GM12872 (cell line): ENCODE results near the gene ACSBG1.

Source experiments
- CTCF ChIP-seq: IDR thresholded peaks from 3 replicates; pipeline ENCODE4 v1.5.1; 2011; ENCODE audit warnings: low read depth, mild to moderate bottlenecking, low read length, moderate library complexity; ENCODE audit not compliant: insufficient read depth

The ACSBG1 gene

DNA sequence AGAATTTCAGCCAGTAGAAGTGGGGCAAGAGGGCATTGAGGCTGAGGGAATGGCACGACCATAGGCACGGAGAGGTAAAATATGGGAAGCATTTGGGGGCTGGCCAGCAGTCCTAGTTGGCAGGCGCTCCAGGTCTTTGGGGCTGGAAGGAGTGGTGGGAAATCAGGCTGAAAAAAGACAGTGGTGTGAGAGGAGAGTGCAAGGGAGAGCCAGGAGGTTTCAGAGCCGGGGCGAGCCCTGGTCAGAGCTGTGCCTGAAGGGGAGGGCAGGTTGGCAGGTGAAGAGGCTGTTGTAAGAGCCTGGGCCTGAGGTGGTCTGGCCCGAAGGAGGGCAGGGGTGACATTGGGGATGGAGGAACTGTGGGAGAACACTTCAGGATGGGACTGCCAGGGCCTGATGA is 86.8 kb downstream of the ACSBG1 start:
- TF ChIP-seq CTCF, result no peak

DNA sequence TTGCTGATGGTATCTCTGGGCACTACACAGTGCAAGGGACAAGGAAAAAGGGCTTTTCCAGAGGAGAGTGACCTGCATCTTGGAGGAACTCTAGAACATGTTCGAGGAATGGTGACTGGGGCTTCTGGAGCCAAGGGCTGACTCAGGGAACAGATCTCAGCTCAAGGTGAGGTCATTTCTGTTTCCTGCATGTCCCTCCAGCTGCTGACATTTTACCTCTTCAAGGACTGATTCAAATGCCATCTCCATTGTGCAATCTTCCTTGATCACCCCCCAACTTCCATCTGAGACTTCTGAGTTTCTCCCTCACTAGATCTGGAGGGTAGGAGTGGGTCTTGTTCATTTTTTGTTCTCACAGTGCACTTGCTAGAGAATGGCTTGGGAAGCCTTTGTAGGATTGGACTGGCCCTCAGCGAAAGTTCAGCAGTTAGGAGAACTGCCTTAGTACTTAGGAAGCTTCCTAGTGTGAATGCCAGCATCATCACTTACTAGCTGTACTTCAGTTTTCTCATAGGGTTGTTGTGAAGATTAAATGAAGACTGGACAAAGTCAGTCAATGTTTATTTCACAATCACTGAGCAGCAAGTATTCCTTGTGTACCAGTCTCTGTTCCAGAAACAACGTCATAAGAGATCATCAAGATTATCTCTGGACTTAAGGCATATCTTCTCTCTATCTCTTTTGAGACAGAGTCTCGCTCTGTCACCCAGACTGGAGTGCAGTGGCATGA is 87.8 kb downstream of the ACSBG1 start:
- no peak for TF ChIP-seq CTCF

- no peak for TF ChIP-seq CTCF
Measured at GRCh38 chr15:78142332-78142731, 92.0 kb downstream of the ACSBG1 start.

GRCh38 chr15:78140292-78140691 is 94.1 kb downstream of the ACSBG1 start:
- no peak for TF ChIP-seq CTCF

DNA sequence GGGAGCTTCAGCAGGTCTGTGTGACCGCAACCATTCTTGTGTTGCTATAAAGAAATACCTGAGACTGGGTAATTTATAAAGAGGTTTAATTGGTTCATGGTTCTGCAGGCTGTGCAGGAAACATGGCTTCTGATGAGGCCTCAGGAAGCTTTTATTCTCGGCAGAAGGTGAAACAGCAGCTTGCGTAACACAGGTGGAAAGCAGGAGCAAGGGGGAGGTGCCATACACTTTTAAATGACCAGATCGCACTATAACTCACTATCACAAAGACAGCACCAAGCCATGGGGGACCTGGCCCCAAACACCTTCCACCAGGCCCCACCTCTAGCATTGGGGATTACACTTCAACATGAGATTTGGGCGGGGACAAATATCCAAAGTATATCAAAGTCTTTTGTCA is 94.8 kb downstream of the ACSBG1 start:
- no peak for TF ChIP-seq CTCF

DNA sequence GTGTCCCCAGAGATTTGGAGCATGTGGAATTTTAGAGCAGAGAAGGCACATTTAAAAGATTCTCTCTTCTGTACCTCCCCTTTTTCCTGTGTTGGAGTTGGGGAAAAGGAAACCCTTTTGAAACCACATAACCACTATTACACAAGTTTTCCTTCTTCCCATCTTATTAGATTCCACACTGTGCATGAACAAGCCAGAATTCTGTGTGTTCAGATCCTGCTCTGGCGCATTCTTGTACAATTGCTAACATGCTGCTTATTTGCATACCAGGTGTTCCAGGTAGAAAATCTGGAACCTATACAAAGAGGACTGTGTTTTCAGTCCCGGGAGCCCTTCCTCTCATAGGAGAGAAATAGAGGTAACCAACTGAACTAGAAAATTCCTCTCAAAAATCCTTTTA is 100.6 kb downstream of the ACSBG1 start:
- TF ChIP-seq CTCF, result no peak

- TF ChIP-seq CTCF, result peak; percentile 73
Measured at GRCh38 chr15:78131295-78132061, 102.9 kb downstream of the ACSBG1 start, which contains the start of gene CIB2. Gene CIB2, minus strand, starts transcription at chr15:78131445. Its CDS starts 230 bp downstream, at chr15:78131215.
